SK-N-SH treated with all-trans-retinoic acid at 6 μM for 48 hours (cell line): ENCODE results near the gene SLK.

Experiments used
- ATAC-seq: fragments of 200-7000 bp; cut with Tn5 transposase; 3 replicates; pipeline ENCODE4 v1.9.1; 2020; ENCODE audit warnings: mild to moderate bottlenecking, moderate library complexity
- ARNTL ChIP-seq: fragments of 450-650 bp; formaldehyde crosslinking; IDR thresholded peaks from 2 replicates; pipeline ENCODE4 v1.5.0; 2020; ENCODE audit warnings: low read depth, mild to moderate bottlenecking, moderate library complexity, borderline replicate concordance
- CSDC2 ChIP-seq: fragments of 250-450 bp; sonication (Bioruptor Pico); IDR thresholded peaks from 2 replicates; pipeline ENCODE4 v1.5.0; 2020; ENCODE audit warnings: mild to moderate bottlenecking, moderate library complexity
- ESRRG ChIP-seq: fragments of 250-450 bp; sonication (Bioruptor Pico); IDR thresholded peaks from 2 replicates; pipeline ENCODE4 v1.6.1; 2021; ENCODE audit warnings: mild to moderate bottlenecking
- GLIS3 ChIP-seq: fragments of 250-450 bp; sonication (Bioruptor Pico); IDR thresholded peaks from 2 replicates; pipeline ENCODE4 v1.5.0; 2020; ENCODE audit warnings: mild to moderate bottlenecking, moderate library complexity
- ISL1 ChIP-seq: fragments of 250-450 bp; sonication (Bioruptor Pico); IDR thresholded peaks from 2 replicates; pipeline ENCODE4 v2.1.2; 2022; ENCODE audit warnings: mild to moderate bottlenecking, moderate library complexity
- OSR1 ChIP-seq: fragments of 250-450 bp; sonication (Bioruptor Pico); IDR thresholded peaks from 2 replicates; pipeline ENCODE4 v1.8.0; 2022; ENCODE audit warnings: moderate library complexity, mild to moderate bottlenecking, inconsistent platforms
- PPARA ChIP-seq: fragments of 250-450 bp; sonication (Bioruptor Pico); IDR thresholded peaks from 2 replicates; pipeline ENCODE4 v1.5.0; 2020; ENCODE audit warnings: mild to moderate bottlenecking, borderline replicate concordance
- RARB ChIP-seq: fragments of 250-450 bp; sonication (Bioruptor Pico); IDR thresholded peaks from 2 replicates; pipeline ENCODE4 v1.8.0; 2021; ENCODE audit warnings: mild to moderate bottlenecking, moderate library complexity
- TCF4 ChIP-seq: fragments of 250-450 bp; sonication (Bioruptor Pico); IDR thresholded peaks from 2 replicates; pipeline ENCODE4 v1.8.0; 2021; ENCODE audit warnings: mild to moderate bottlenecking, moderate library complexity, borderline replicate concordance
- TOX ChIP-seq: fragments of 250-450 bp; sonication (Bioruptor Pico); IDR thresholded peaks from 2 replicates; pipeline ENCODE4 v1.8.0; 2021; ENCODE audit warnings: mild to moderate bottlenecking, moderate library complexity, borderline replicate concordance
- ZFP3 ChIP-seq: fragments of 250-450 bp; sonication (Bioruptor Pico); IDR thresholded peaks from 2 replicates; pipeline ENCODE4 v1.5.0; 2020; ENCODE audit warnings: mild to moderate bottlenecking, moderate library complexity
- ZFP30 ChIP-seq: fragments of 450-650 bp; formaldehyde crosslinking; IDR thresholded peaks from 2 replicates; pipeline ENCODE4 v1.5.0; 2022; ENCODE audit warnings: mild to moderate bottlenecking, moderate library complexity
- ZNF565 ChIP-seq: fragments of 450-650 bp; formaldehyde crosslinking; conservative IDR thresholded peaks from 2 replicates; pipeline ENCODE4 v1.5.0; 2020; ENCODE audit warnings: low read depth, mild to moderate bottlenecking, moderate library complexity
- ZNF8 ChIP-seq: fragments of 450-650 bp; formaldehyde crosslinking; IDR thresholded peaks from 2 replicates; pipeline ENCODE4 v1.5.0; 2020; ENCODE audit warnings: mild to moderate bottlenecking, moderate library complexity
- TF ChIP-seq, protein P1 (sequence below): fragments of 250-450 bp; sonication (Bioruptor Pico); IDR thresholded peaks from 2 replicates; pipeline ENCODE4 v1.5.1; 2021; ENCODE audit warnings: mild to moderate bottlenecking, moderate library complexity
- TF ChIP-seq, protein P2 (sequence below): fragments of 250-450 bp; sonication (Bioruptor Pico); IDR thresholded peaks from 2 replicates; pipeline ENCODE4 v1.8.0; 2021; ENCODE audit warnings: low read depth, mild to moderate bottlenecking, moderate library complexity, borderline replicate concordance
- TF ChIP-seq, protein P3 (sequence below): fragments of 250-450 bp; sonication (Bioruptor Pico); IDR thresholded peaks from 2 replicates; pipeline ENCODE4 v1.5.0; 2020; ENCODE audit warnings: mild to moderate bottlenecking, moderate library complexity
- TF ChIP-seq, protein P4 (sequence below): fragments of 250-450 bp; sonication (Bioruptor Pico); IDR thresholded peaks from 2 replicates; pipeline ENCODE4 v1.5.1; 2020; ENCODE audit warnings: low read depth, mild to moderate bottlenecking, moderate library complexity
- TF ChIP-seq, protein P5 (sequence below): fragments of 250-450 bp; sonication (Bioruptor Pico); IDR thresholded peaks from 2 replicates; pipeline ENCODE4 v1.8.0; 2020; ENCODE audit warnings: mild to moderate bottlenecking, moderate library complexity, borderline replicate concordance

SLK gene

DNA sequence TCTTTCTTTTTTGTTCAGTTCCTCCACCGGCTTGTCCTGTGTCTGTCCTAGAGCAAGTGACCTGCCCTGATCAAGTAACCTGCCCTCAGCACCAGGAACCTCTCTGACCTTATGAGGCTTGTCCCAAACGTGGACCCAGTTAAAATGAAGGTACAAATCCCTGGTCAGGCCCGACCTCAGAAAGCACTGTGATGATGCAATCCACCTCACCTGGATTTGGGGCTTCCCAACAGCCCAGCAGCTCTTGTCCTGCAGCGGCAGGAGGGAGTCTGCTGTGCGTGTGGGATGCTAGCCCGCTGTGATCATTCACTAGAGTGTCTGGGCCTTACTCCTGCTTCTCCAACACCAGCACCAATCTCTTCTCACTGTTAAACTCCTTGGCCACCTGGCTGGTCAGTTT lies 107.6 kb downstream of the SLK start:
- TF ChIP-seq, protein P1, sequence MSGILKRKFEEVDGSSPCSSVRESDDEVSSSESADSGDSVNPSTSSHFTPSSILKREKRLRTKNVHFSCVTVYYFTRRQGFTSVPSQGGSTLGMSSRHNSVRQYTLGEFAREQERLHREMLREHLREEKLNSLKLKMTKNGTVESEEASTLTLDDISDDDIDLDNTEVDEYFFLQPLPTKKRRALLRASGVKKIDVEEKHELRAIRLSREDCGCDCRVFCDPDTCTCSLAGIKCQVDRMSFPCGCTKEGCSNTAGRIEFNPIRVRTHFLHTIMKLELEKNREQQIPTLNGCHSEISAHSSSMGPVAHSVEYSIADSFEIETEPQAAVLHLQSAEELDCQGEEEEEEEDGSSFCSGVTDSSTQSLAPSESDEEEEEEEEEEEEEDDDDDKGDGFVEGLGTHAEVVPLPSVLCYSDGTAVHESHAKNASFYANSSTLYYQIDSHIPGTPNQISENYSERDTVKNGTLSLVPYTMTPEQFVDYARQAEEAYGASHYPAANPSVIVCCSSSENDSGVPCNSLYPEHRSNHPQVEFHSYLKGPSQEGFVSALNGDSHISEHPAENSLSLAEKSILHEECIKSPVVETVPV (CRISPR knock-in tag), result no peak
- TF ChIP-seq, protein P2, sequence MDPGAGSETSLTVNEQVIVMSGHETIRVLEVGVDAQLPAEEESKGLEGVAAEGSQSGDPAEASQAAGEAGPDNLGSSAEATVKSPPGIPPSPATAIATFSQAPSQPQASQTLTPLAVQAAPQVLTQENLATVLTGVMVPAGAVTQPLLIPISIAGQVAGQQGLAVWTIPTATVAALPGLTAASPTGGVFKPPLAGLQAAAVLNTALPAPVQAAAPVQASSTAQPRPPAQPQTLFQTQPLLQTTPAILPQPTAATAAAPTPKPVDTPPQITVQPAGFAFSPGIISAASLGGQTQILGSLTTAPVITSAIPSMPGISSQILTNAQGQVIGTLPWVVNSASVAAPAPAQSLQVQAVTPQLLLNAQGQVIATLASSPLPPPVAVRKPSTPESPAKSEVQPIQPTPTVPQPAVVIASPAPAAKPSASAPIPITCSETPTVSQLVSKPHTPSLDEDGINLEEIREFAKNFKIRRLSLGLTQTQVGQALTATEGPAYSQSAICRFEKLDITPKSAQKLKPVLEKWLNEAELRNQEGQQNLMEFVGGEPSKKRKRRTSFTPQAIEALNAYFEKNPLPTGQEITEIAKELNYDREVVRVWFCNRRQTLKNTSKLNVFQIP (CRISPR knock-in tag), result no peak
- TF ChIP-seq OSR1 (CRISPR knock-in tag) (no peak), ZFP3 (no peak), TOX (CRISPR knock-in tag) (no peak), ZNF565 (CRISPR knock-in tag) (no peak), ISL1 (CRISPR knock-in tag) (no peak), ZNF8 (CRISPR knock-in tag) (no peak), ARNTL (CRISPR knock-in tag) (no peak), CSDC2 (CRISPR knock-in tag) (no peak), ZFP30 (no peak), ESRRG (no peak), RARB (no peak)
- TF ChIP-seq, protein P3, sequence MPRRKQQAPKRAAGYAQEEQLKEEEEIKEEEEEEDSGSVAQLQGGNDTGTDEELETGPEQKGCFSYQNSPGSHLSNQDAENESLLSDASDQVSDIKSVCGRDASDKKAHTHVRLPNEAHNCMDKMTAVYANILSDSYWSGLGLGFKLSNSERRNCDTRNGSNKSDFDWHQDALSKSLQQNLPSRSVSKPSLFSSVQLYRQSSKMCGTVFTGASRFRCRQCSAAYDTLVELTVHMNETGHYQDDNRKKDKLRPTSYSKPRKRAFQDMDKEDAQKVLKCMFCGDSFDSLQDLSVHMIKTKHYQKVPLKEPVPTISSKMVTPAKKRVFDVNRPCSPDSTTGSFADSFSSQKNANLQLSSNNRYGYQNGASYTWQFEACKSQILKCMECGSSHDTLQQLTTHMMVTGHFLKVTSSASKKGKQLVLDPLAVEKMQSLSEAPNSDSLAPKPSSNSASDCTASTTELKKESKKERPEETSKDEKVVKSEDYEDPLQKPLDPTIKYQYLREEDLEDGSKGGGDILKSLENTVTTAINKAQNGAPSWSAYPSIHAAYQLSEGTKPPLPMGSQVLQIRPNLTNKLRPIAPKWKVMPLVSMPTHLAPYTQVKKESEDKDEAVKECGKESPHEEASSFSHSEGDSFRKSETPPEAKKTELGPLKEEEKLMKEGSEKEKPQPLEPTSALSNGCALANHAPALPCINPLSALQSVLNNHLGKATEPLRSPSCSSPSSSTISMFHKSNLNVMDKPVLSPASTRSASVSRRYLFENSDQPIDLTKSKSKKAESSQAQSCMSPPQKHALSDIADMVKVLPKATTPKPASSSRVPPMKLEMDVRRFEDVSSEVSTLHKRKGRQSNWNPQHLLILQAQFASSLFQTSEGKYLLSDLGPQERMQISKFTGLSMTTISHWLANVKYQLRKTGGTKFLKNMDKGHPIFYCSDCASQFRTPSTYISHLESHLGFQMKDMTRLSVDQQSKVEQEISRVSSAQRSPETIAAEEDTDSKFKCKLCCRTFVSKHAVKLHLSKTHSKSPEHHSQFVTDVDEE (CRISPR knock-in tag), result no peak
- TF ChIP-seq, protein P4, sequence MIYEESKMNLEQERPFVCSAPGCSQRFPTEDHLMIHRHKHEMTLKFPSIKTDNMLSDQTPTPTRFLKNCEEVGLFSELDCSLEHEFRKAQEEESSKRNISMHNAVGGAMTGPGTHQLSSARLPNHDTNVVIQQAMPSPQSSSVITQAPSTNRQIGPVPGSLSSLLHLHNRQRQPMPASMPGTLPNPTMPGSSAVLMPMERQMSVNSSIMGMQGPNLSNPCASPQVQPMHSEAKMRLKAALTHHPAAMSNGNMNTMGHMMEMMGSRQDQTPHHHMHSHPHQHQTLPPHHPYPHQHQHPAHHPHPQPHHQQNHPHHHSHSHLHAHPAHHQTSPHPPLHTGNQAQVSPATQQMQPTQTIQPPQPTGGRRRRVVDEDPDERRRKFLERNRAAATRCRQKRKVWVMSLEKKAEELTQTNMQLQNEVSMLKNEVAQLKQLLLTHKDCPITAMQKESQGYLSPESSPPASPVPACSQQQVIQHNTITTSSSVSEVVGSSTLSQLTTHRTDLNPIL (CRISPR knock-in tag), result no peak
- TF ChIP-seq, protein P5, sequence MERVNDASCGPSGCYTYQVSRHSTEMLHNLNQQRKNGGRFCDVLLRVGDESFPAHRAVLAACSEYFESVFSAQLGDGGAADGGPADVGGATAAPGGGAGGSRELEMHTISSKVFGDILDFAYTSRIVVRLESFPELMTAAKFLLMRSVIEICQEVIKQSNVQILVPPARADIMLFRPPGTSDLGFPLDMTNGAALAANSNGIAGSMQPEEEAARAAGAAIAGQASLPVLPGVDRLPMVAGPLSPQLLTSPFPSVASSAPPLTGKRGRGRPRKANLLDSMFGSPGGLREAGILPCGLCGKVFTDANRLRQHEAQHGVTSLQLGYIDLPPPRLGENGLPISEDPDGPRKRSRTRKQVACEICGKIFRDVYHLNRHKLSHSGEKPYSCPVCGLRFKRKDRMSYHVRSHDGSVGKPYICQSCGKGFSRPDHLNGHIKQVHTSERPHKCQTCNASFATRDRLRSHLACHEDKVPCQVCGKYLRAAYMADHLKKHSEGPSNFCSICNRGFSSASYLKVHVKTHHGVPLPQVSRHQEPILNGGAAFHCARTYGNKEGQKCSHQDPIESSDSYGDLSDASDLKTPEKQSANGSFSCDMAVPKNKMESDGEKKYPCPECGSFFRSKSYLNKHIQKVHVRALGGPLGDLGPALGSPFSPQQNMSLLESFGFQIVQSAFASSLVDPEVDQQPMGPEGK (CRISPR knock-in tag), result no peak
- ATAC-seq, result no peak

DNA sequence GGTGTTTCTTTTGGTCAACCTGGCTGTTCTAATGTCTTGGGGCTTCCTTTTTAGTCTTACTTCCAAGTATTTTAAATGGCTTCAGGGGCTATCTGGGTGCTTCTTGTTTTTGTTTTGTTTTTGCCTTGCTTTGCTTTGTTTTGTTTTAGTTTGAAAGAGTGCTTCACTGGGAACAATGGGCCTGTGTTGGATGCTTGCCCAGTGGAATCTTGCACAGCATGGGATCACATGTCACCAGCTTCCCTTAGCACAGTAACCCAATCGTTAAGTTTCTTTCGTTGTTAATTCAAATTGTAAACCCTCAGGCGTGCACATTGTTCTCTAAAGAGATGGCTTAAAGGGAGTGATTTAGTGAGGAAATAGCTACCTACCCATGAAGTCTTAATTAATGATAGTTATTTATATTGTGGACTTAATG lies 109.8 kb downstream of the SLK start:
- TF ChIP-seq ZFP3, result no peak
- TF ChIP-seq PPARA (CRISPR knock-in tag), result no peak
- no peak for TF ChIP-seq ESRRG
- no peak for TF ChIP-seq TCF4
- TF ChIP-seq, protein P2 (CRISPR knock-in tag), result no peak
- TF ChIP-seq, protein P4 (CRISPR knock-in tag), result no peak
- TF ChIP-seq, protein P1 (CRISPR knock-in tag), result no peak
- TF ChIP-seq GLIS3, result no peak
- TF ChIP-seq, all 23 proteins: peak for 0
- no peak for ATAC-seq
